Mesenchymal stem cell (in vitro differentiated cells and primary cell): Measurements from ENCODE around the gene HHIP.

Experiments
- DNase-seq: peaks from one replicate; pipeline ENCODE4 v3.0.0-alpha.2; 2013
- H2AFZ ChIP-seq: one replicate; pipeline ENCODE4 v1.6.1; 2013; ENCODE audit warnings: low read depth, mild to moderate bottlenecking, control low read depth, inconsistent platforms, low read length, moderate library complexity
- H2AK5ac ChIP-seq: 2 replicates; pipeline ENCODE4 v1.6.1; 2013; ENCODE audit warnings: low read length, moderate library complexity, mild to moderate bottlenecking, inconsistent platforms; ENCODE audit not compliant: severe bottlenecking
- H2BK120ac ChIP-seq: one replicate; pipeline ENCODE4 v1.6.1; 2013; ENCODE audit warnings: low read depth, mild to moderate bottlenecking, inconsistent platforms, low read length, moderate library complexity
- H2BK12ac ChIP-seq, 2 experiments: one replicate each; pipeline ENCODE4 v1.6.1; 2013; ENCODE audit warnings: inconsistent platforms in 2 of 2, low read length in 2 of 2, mild to moderate bottlenecking in 2 of 2, moderate library complexity in 2 of 2, control low read depth in 1 of 2
- H2BK15ac ChIP-seq: one replicate; pipeline ENCODE4 v1.6.1; 2013; ENCODE audit warnings: mild to moderate bottlenecking, low read depth, inconsistent platforms; ENCODE audit not compliant: poor library complexity, severe bottlenecking
- H2BK5ac ChIP-seq: 2 replicates; pipeline ENCODE4 v1.6.1; 2013; ENCODE audit warnings: low read depth, mild to moderate bottlenecking, low read length, control low read depth, inconsistent platforms; ENCODE audit not compliant: poor library complexity, severe bottlenecking
- H3K14ac ChIP-seq, 2 experiments: one replicate each; pipeline ENCODE4 v1.6.1; 2013; ENCODE audit warnings: inconsistent platforms in 2 of 2, low read length in 2 of 2, control low read depth in 1 of 2, mild to moderate bottlenecking in 1 of 2, moderate library complexity in 1 of 2
- H3K18ac ChIP-seq, 2 experiments: one replicate each; pipeline ENCODE4 v1.6.1; 2013; ENCODE audit warnings: inconsistent platforms in 2 of 2, low read length in 2 of 2, control low read depth in 1 of 2, low read depth in 1 of 2, mild to moderate bottlenecking in 1 of 2
- H3K23ac ChIP-seq, 2 experiments: one replicate each; pipeline ENCODE4 v1.6.1; 2013; ENCODE audit warnings: inconsistent platforms in 2 of 2, low read length in 2 of 2, mild to moderate bottlenecking in 2 of 2, moderate library complexity in 2 of 2, control low read depth in 1 of 2
- H3K27ac ChIP-seq: 2 replicates; pipeline ENCODE4 v1.5.1; 2013; ENCODE audit warnings: mild to moderate bottlenecking, moderate library complexity, low read length, control low read depth, inconsistent platforms; ENCODE audit not compliant: poor library complexity, severe bottlenecking
- H3K27me3 ChIP-seq, 2 experiments: 2 replicates each; pipeline versions ENCODE4 v1.6.1 to v1.7.0; 2013; ENCODE audit warnings: low read length in 2 of 2, mild to moderate bottlenecking in 2 of 2, moderate library complexity in 2 of 2, control low read depth in 1 of 2, inconsistent platforms in 1 of 2; ENCODE audit not compliant: control insufficient read depth in 1 of 2, insufficient read depth in 1 of 2
- H3K36me3 ChIP-seq, 2 experiments: 2 replicates each; pipeline versions ENCODE4 v1.6.1 to v1.7.0; 2013; ENCODE audit warnings: low read length in 2 of 2, control low read depth in 1 of 2, inconsistent platforms in 1 of 2, low read depth in 1 of 2, mild to moderate bottlenecking in 1 of 2; ENCODE audit not compliant: insufficient read depth in 2 of 2, control insufficient read depth in 1 of 2
- H3K4ac ChIP-seq, 2 experiments: one replicate each; pipeline ENCODE4 v1.6.1; 2013; ENCODE audit warnings: inconsistent platforms in 2 of 2, low read length in 2 of 2, mild to moderate bottlenecking in 2 of 2, moderate library complexity in 2 of 2, control low read depth in 1 of 2, low read depth in 1 of 2
- H3K4me1 ChIP-seq: 2 replicates; pipeline ENCODE4 v1.6.1; 2013; ENCODE audit warnings: low read depth, low read length, control low read depth; ENCODE audit not compliant: control insufficient read depth, insufficient read depth
- H3K4me2 ChIP-seq: 2 replicates; pipeline ENCODE4 v1.6.1; 2013; ENCODE audit warnings: low read length, mild to moderate bottlenecking, inconsistent platforms; ENCODE audit not compliant: poor library complexity, severe bottlenecking
- H3K4me3 ChIP-seq, 2 experiments: 2 replicates each; pipeline versions ENCODE4 v1.5.1 to v1.7.0; 2013; ENCODE audit warnings: low read length in 2 of 2, mild to moderate bottlenecking in 2 of 2, control low read depth in 1 of 2, low read depth in 1 of 2; ENCODE audit not compliant: insufficient read depth in 1 of 2
- H3K79me1 ChIP-seq: replicated peaks from 2 replicates; pipeline ENCODE4 v1.6.1; 2013; ENCODE audit warnings: mild to moderate bottlenecking, control low read depth, low read length, inconsistent platforms; ENCODE audit not compliant: poor library complexity, severe bottlenecking
- H3K9ac ChIP-seq: 2 replicates; pipeline ENCODE4 v1.7.0; 2013; ENCODE audit warnings: mild to moderate bottlenecking, low read length, moderate library complexity
- H3K9me3 ChIP-seq: 2 replicates; pipeline ENCODE4 v1.7.0; 2013; ENCODE audit warnings: mild to moderate bottlenecking, low read length; ENCODE audit not compliant: control insufficient read depth
- H4K8ac ChIP-seq: one replicate; pipeline ENCODE4 v1.6.1; 2013; ENCODE audit warnings: inconsistent platforms, mild to moderate bottlenecking, low read length, moderate library complexity
- H4K91ac ChIP-seq: one replicate; pipeline ENCODE4 v1.6.1; 2013; ENCODE audit warnings: mild to moderate bottlenecking, low read length, inconsistent platforms
- WGBS: methylation state at CpG from one replicate; pipeline ENCODE4 v1.1.7; 2013; ENCODE audit warnings: mixed read lengths; 5-methylcytosine and 5-hydroxymethylcytosine counted together

HHIP gene

DNA sequence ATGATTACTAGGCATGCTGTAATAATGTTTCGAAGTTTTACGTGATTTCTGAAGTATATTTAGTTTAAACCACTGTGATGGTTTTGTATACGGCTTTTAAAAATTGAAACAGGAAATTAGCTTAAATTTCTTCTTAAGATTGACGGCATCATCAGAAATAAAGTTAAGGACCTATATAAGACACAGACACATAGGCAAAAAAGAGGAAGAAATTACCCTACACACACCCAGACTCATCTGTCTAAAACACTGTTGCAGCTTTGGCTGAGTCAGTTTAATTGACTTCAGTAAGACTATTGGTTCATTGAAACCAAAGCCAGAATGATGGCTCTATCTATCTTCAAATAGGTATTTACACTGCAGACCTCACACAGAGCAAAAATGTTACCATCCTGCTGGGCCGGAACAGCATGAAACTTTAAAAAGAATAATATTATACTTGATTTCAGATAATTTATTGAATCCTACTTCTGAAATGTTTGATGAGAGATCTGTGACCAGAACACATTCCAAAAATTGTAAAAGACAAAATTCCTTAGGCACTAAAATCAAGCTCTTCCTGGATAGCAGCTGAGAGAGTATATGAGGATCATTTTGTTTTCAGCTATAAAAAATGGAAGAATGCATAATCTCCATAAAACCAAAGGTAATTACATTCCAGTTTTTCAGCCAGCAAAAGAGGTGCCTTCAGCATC lies 4.5 kb downstream of the HHIP start:
- Histone ChIP-seq H3K4me2 (no peak overlapping the region), H2AK5ac (no peak overlapping the region), H3K4ac (no peak overlapping the region), H2BK12ac (no peak overlapping the region), H3K14ac (no peak overlapping the region), H3K23ac (no peak overlapping the region), H3K18ac (no peak overlapping the region), H3K27ac (peak overlapping the region; percentile 79), H3K4me3 (no peak overlapping the region), H4K91ac (no peak overlapping the region), H2BK120ac (no peak overlapping the region), H4K8ac (no peak overlapping the region), H3K79me1 (peaks cover 7% of the 10 kb centered on the region), H3K4me1 (peaks cover 7% of the 10 kb centered on the region), H2BK5ac (no peak overlapping the region), H2AFZ (no peak overlapping the region), H3K9ac (no peak overlapping the region), H2BK15ac (no peak overlapping the region), H3K9me3 (no peaks in the 10 kb centered on the region), H3K36me3 (no peaks in the 10 kb centered on the region), H3K27me3 (peaks cover 0 to 31% of the 10 kb centered on the region in 2 experiments)
- no peak for DNase-seq
- WGBS: 100% methylated on average over 2 of the region's 5 CpGs

DNA sequence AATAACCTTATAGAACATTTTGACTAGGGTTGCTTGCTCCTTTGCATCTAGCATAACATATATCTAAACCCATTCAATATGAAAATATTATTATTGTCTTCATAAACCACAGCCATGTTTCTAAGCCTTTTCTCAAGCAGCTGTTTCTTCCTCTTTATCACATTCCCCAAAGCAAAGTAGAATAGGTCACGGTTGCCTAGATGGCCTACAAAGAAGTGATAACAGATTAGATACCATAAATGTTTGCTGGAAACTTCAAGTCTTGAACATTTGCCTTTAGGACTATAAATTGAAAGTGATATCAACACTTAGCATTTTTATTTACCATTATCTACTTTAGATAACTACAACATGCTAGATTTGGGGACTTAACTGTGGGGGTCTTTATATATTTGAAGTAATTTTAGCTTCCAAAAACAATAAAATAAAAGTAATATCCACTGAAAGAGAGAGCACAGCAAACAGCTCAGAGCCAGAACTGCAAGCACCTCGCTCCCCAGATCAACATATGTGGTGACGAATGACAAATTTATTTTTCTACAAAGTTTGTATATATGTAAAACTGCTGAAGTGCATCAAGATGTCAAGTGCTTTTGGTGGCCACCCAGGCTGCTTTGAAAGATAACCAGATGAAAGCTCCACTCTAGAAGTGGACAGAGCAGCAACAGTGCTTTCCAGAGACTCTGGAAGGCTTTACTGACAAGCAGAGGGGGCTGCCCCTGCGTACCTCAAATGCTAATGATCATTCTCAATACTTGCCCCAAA lies 8.0 kb downstream of the HHIP start:
- 60% methylated on average over 3 of the region's 4 CpGs for WGBS
- H3K4ac ChIP-seq: no peak overlapping the region
- peaks cover 0 to 2% of the 10 kb centered on the region in 2 experiments for H3K27me3 ChIP-seq
- no peak overlapping the region for H3K23ac ChIP-seq
- no peak overlapping the region for H3K4me3 ChIP-seq
- H2AK5ac ChIP-seq: no peak overlapping the region
- H4K91ac ChIP-seq: no peak overlapping the region
- no peak for DNase-seq
- no peaks in the 10 kb centered on the region for H3K79me1 ChIP-seq
- H2BK15ac ChIP-seq: no peak overlapping the region
- H3K27ac ChIP-seq: no peak overlapping the region
- H3K4me1 ChIP-seq: no peaks in the 10 kb centered on the region
- no peak overlapping the region for H4K8ac ChIP-seq
- no peak overlapping the region for H3K18ac ChIP-seq
- H2BK5ac ChIP-seq: no peak overlapping the region
- H3K9ac ChIP-seq: no peak overlapping the region
- H3K14ac ChIP-seq: no peak overlapping the region
- H3K4me2 ChIP-seq: no peak overlapping the region
- no peaks in the 10 kb centered on the region for H3K36me3 ChIP-seq
- H2BK120ac ChIP-seq: no peak overlapping the region
- no peak overlapping the region for H2AFZ ChIP-seq
- no peak overlapping the region for H2BK12ac ChIP-seq
- no peaks in the 10 kb centered on the region for H3K9me3 ChIP-seq

DNA sequence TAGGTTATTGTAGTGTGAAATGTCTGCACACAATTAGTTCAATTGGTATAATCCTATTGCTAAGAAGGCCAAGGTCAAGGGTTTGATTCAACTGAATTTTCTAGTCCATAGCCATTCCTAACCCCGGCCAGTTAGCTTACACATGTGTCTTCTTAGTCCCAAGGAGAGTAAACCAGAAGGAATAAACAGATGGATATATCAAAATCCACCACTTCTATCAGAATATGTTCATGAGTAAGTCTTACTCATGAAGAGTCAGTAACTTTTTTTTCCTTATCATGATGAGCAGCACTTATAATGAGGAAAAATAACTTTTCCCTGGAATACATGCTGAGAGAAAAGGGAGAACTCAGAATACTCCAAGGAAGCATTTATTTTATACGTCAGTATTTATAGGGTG lies 9.5 kb downstream of the HHIP start:
- Histone ChIP-seq H3K36me3 (no peaks in the 10 kb centered on the region), H3K27ac (no peak overlapping the region)
- no CpG with 5 or more reads among the region's 2 CpGs for WGBS

DNA sequence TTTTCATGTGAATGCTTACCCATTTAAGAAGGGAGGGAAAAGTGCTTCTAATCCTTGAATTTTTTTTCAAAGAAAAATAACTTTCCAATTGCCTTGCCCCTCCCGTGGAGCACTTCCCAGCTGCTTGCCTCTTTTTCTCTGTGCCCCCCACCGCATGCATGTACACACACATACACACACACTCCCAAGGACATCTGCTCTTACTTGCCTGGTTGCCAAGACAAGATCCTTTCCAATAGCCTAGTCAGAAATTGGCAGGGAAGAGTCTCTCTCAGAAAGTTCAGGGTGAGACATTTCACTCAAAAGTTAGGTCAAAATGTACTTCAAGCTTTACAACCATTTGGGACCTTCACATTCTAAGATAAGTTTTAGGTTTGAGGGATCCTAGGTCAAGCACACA lies 10.9 kb downstream of the HHIP start:
- DNase-seq: no peak
- H3K27me3 ChIP-seq: no peaks in the 10 kb centered on the region
- H3K79me1 ChIP-seq: no peaks in the 10 kb centered on the region
- no peaks in the 10 kb centered on the region for H3K36me3 ChIP-seq
- no peak overlapping the region for H2BK5ac ChIP-seq
- H3K4me2 ChIP-seq: no peak overlapping the region
- no peak overlapping the region for H3K9ac ChIP-seq
- H3K9me3 ChIP-seq: no peaks in the 10 kb centered on the region
- H4K8ac ChIP-seq: no peak overlapping the region
- no peak overlapping the region for H3K27ac ChIP-seq
- H4K91ac ChIP-seq: no peak overlapping the region
- no peak overlapping the region for H3K14ac ChIP-seq
- no peak overlapping the region for H3K18ac ChIP-seq
- H3K4me3 ChIP-seq: no peak overlapping the region
- H2AK5ac ChIP-seq: no peak overlapping the region
- H3K23ac ChIP-seq: no peak overlapping the region
- H2BK120ac ChIP-seq: no peak overlapping the region
- H2BK12ac ChIP-seq: no peak overlapping the region
- H2BK15ac ChIP-seq: no peak overlapping the region
- no peak overlapping the region for H2AFZ ChIP-seq
- H3K4me1 ChIP-seq: no peaks in the 10 kb centered on the region
- no peak overlapping the region for H3K4ac ChIP-seq
- 56% methylated on average over 2 of the region's 2 CpGs for WGBS

More for the DNA sequence above, 9.5 kb downstream of the HHIP start:
- no peaks in the 10 kb centered on the region for H3K9me3 ChIP-seq
- no peak for DNase-seq
- no peak overlapping the region for H2BK120ac ChIP-seq
- H3K23ac ChIP-seq: no peak overlapping the region
- H2AK5ac ChIP-seq: no peak overlapping the region
- no peaks in the 10 kb centered on the region for H3K4me1 ChIP-seq
- no peak overlapping the region for H4K8ac ChIP-seq
- no peaks in the 10 kb centered on the region for H3K27me3 ChIP-seq
- no peak overlapping the region for H2AFZ ChIP-seq
- H3K9ac ChIP-seq: no peak overlapping the region
- no peak overlapping the region for H3K14ac ChIP-seq
- H3K4me3 ChIP-seq: no peak overlapping the region
- H2BK5ac ChIP-seq: no peak overlapping the region
- H4K91ac ChIP-seq: no peak overlapping the region
- H2BK15ac ChIP-seq: no peak overlapping the region
- H3K4me2 ChIP-seq: no peak overlapping the region
- no peak overlapping the region for H3K18ac ChIP-seq
- no peaks in the 10 kb centered on the region for H3K79me1 ChIP-seq
- H3K4ac ChIP-seq: no peak overlapping the region
- H2BK12ac ChIP-seq: no peak overlapping the region
